SJCRH30 (cell line): ENCODE data around the gene PAIP2. TPM values are rescaled to one million over a fixed set of nuclear protein-coding genes. Genes with fewer than 3 reads are reported as not detected.
A peak's percentile ranks its signal among the peaks of the same experiment; 100 is the strongest.

ENCODE experiments used
- DNase-seq, 2 experiments: peaks; one replicate each; pipeline ENCODE4 v3.0.0-alpha.2; 2015 to 2020
- H3K27ac ChIP-seq: fragments of 250-450 bp; sonication (Bioruptor Pico); 2 replicates; pipeline ENCODE4 v1.5.1; 2020; ENCODE audit warnings: mild to moderate bottlenecking, moderate library complexity
- H3K27me3 ChIP-seq: fragments of 250-450 bp; sonication (Bioruptor Pico); 2 replicates; pipeline ENCODE4 v1.5.1; 2020; ENCODE audit warnings: mild to moderate bottlenecking, moderate library complexity
- H3K36me3 ChIP-seq: fragments of 250-450 bp; sonication (Bioruptor Pico); 2 replicates; pipeline ENCODE4 v1.5.1; 2020; ENCODE audit warnings: mild to moderate bottlenecking, moderate library complexity
- H3K4me1 ChIP-seq: fragments of 250-450 bp; sonication (Bioruptor Pico); 2 replicates; pipeline ENCODE4 v1.5.1; 2020; ENCODE audit warnings: mild to moderate bottlenecking, moderate library complexity
- H3K4me3 ChIP-seq: fragments of 250-450 bp; sonication (Bioruptor Pico); 2 replicates; pipeline ENCODE4 v1.5.1; 2020; ENCODE audit warnings: mild to moderate bottlenecking, moderate library complexity
- H3K9me3 ChIP-seq: fragments of 250-450 bp; sonication (Bioruptor Pico); replicated peaks from 2 replicates; pipeline ENCODE4 v1.5.1; 2020; ENCODE audit warnings: mild to moderate bottlenecking, moderate library complexity
- total RNA-seq: library from RNA; depleted of rRNA; stranded (reverse); fragments of >200 nt; shearing (Covaris generic); gene quantifications from 2 replicates; pipeline ENCODE4 v1.2.3, GENCODE V29; 2014; rRNA removed

Gene PAIP2
- total RNA-seq, result 125 and 131 TPM in 2 replicates

GRCh38 chr5:139341689-139342422 lies at the start of gene PAIP2:
PAIP2 (plus strand) TSS chr5:139341854; CDS start chr5:139363785, 21,931 bp downstream.
- H3K9me3 ChIP-seq, result no peaks in the 10 kb centered on the region
- no peaks in the 10 kb centered on the region for H3K4me1 ChIP-seq
- peaks cover 7% of the 10 kb centered on the region for H3K36me3 ChIP-seq
- peak; percentile 98 to 99 for DNase-seq
- H3K27ac ChIP-seq, result peak within 1 kb of the TSS; percentile 95
- no peaks in the 10 kb centered on the region for H3K27me3 ChIP-seq
- H3K4me3 ChIP-seq, result peak within 1 kb of the TSS; percentile 92

- H3K36me3 ChIP-seq, result peaks cover 14% of the 10 kb centered on the region
- no peaks in the 10 kb centered on the region for H3K27me3 ChIP-seq
- peak overlapping the region; percentile 99 for H3K27ac ChIP-seq
- no peak for DNase-seq
- peaks cover 5% of the 10 kb centered on the region; the same call in 1 of the 2 replicates for H3K4me1 ChIP-seq
- H3K9me3 ChIP-seq, result no peaks in the 10 kb centered on the region
- H3K4me3 ChIP-seq, result peak overlapping the region; percentile 92
Measured at GRCh38 chr5:139293202-139293506, 48.5 kb upstream of the PAIP2 start.

GRCh38 chr5:139293507-139294373 lies 47.9 kb upstream of the PAIP2 start, which contains the start of gene MATR3:
MATR3 (plus strand) TSS chr5:139293740; CDS start chr5:139307416, 13,676 bp downstream.
- Histone ChIP-seq H3K27ac (peak within 1 kb of the TSS; percentile 99), H3K4me1 (peaks cover 5% of the 10 kb centered on the region; the same call in 1 of the 2 replicates), H3K27me3 (no peaks in the 10 kb centered on the region), H3K4me3 (peak within 1 kb of the TSS; percentile 92), H3K36me3 (peaks cover 14% of the 10 kb centered on the region), H3K9me3 (no peaks in the 10 kb centered on the region)
- DNase-seq, result peak; percentile 97 to 98

GRCh38 chr5:139294374-139295165 lies 47.1 kb upstream of the PAIP2 start:
- H3K4me1 ChIP-seq, result peaks cover 5% of the 10 kb centered on the region; the same call in 1 of the 2 replicates
- peaks cover 18% of the 10 kb centered on the region for H3K36me3 ChIP-seq
- no peaks in the 10 kb centered on the region for H3K27me3 ChIP-seq
- H3K9me3 ChIP-seq, result no peaks in the 10 kb centered on the region
- peak; percentile 87 to 89 for DNase-seq
- peak overlapping the region; percentile 99 for H3K27ac ChIP-seq
- H3K4me3 ChIP-seq, result peak overlapping the region; percentile 92

- no peak for DNase-seq
- peak overlapping the region; percentile 99 for H3K27ac ChIP-seq
- peak overlapping the region; percentile 92 for H3K4me3 ChIP-seq
- peaks cover 18% of the 10 kb centered on the region for H3K36me3 ChIP-seq
- H3K27me3 ChIP-seq, result no peaks in the 10 kb centered on the region
- H3K4me1 ChIP-seq, result peaks cover 5% of the 10 kb centered on the region; the same call in 1 of the 2 replicates
- no peaks in the 10 kb centered on the region for H3K9me3 ChIP-seq
Measured at GRCh38 chr5:139295346-139296057, 46.2 kb upstream of the PAIP2 start.

GRCh38 chr5:139296198-139296597 lies 45.5 kb upstream of the PAIP2 start:
- peaks cover 18% of the 10 kb centered on the region for H3K36me3 ChIP-seq
- no peak overlapping the region; the same call in 1 of the 2 replicates for H3K4me3 ChIP-seq
- no peak for DNase-seq
- no peak overlapping the region for H3K27ac ChIP-seq
- peaks cover 5% of the 10 kb centered on the region; the same call in 1 of the 2 replicates for H3K4me1 ChIP-seq
- no peaks in the 10 kb centered on the region for H3K27me3 ChIP-seq
- no peaks in the 10 kb centered on the region for H3K9me3 ChIP-seq

- Histone ChIP-seq H3K27me3 (no peaks in the 10 kb centered on the region), H3K4me3 (no peak overlapping the region), H3K27ac (no peak overlapping the region), H3K4me1 (peaks cover 5% of the 10 kb centered on the region; the same call in 1 of the 2 replicates), H3K36me3 (peaks cover 23% of the 10 kb centered on the region), H3K9me3 (no peaks in the 10 kb centered on the region)
- no peak for DNase-seq
Measured at GRCh38 chr5:139296862-139297326, 44.8 kb upstream of the PAIP2 start.

GRCh38 chr5:139297439-139298133 lies 44.1 kb upstream of the PAIP2 start:
- Histone ChIP-seq H3K27me3 (no peaks in the 10 kb centered on the region), H3K27ac (no peak overlapping the region), H3K4me1 (peaks cover 5% of the 10 kb centered on the region; the same call in 1 of the 2 replicates), H3K9me3 (no peaks in the 10 kb centered on the region), H3K36me3 (peaks cover 23% of the 10 kb centered on the region), H3K4me3 (no peak overlapping the region)
- DNase-seq, result no peak

- Histone ChIP-seq H3K9me3 (no peaks in the 10 kb centered on the region), H3K36me3 (peaks cover 23% of the 10 kb centered on the region)
- no peak for DNase-seq
Measured at GRCh38 chr5:139298242-139298641, 43.4 kb upstream of the PAIP2 start.

GRCh38 chr5:139299486-139299885 lies 42.2 kb upstream of the PAIP2 start:
- Histone ChIP-seq H3K9me3 (no peaks in the 10 kb centered on the region), H3K27me3 (no peaks in the 10 kb centered on the region), H3K4me1 (peaks cover 8% of the 10 kb centered on the region; the same call in 1 of the 2 replicates), H3K4me3 (no peak overlapping the region), H3K27ac (no peak overlapping the region), H3K36me3 (peaks cover 22% of the 10 kb centered on the region)
- no peak for DNase-seq

More at GRCh38 chr5:139298242-139298641, 43.4 kb upstream of the PAIP2 start:
- Histone ChIP-seq H3K4me3 (no peak overlapping the region), H3K4me1 (peaks cover 5% of the 10 kb centered on the region; the same call in 1 of the 2 replicates), H3K27me3 (no peaks in the 10 kb centered on the region), H3K27ac (no peak overlapping the region)

- Histone ChIP-seq H3K9me3 (no peaks in the 10 kb centered on the region), H3K27me3 (no peaks in the 10 kb centered on the region), H3K4me1 (peaks cover 3% of the 10 kb centered on the region; the same call in 1 of the 2 replicates), H3K27ac (no peak overlapping the region), H3K4me3 (no peak overlapping the region), H3K36me3 (peaks cover 10% of the 10 kb centered on the region)
- no peak for DNase-seq
Measured at GRCh38 chr5:139301808-139302499, 39.7 kb upstream of the PAIP2 start.

GRCh38 chr5:139304391-139305324 lies 37.0 kb upstream of the PAIP2 start:
- Histone ChIP-seq H3K4me1 (peaks cover 3% of the 10 kb centered on the region; the same call in 1 of the 2 replicates), H3K4me3 (no peak overlapping the region), H3K27me3 (no peaks in the 10 kb centered on the region), H3K36me3 (peaks cover 10% of the 10 kb centered on the region), H3K9me3 (no peaks in the 10 kb centered on the region), H3K27ac (no peak overlapping the region)
- DNase-seq, result no peak
